Hematopoietic multipotent progenitor cell treated with erythropoietin and hydrocortisone succinate and interleukin-3 and kit ligand, for 15 days (in vitro differentiated cells): ENCODE data around the gene TEX55.
"Not testable (repeated sequence)": the region's sequence is repeated elsewhere in the genome, so short reads cannot be mapped to it uniquely, and the experiment has no call there.

ENCODE experiments used
- DNase-seq: peaks from one replicate; pipeline ENCODE4 v3.0.0-alpha.2; 2015; ENCODE audit warnings: low spot score

The TEX55 gene

GRCh38 chr3:119145500-119146167 is at the start of gene TEX55:
TEX55 (plus strand) TSS chr3:119146165; CDS start chr3:119146190, 25 bp downstream.
- no peak for DNase-seq

DNA sequence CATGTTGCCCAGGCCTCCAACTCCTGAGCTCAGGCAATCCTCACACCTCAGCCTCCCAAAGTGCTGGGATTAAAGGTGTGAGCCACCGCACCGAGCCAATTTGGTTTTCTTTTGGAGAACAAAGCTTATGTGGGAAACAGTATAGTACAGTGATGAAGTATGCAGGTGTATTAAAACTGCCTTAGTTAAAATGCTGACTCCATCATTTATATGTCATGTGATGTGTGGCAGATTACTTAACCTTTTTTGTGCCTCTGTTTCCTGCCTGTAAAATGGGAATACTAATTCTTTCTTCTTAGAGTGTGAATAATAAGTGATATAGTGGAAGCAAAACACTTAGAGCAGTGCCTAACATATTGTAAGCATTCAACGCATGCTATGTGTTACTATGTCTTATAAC is 48.0 kb upstream of the TEX55 start:
- no peak for DNase-seq

DNA sequence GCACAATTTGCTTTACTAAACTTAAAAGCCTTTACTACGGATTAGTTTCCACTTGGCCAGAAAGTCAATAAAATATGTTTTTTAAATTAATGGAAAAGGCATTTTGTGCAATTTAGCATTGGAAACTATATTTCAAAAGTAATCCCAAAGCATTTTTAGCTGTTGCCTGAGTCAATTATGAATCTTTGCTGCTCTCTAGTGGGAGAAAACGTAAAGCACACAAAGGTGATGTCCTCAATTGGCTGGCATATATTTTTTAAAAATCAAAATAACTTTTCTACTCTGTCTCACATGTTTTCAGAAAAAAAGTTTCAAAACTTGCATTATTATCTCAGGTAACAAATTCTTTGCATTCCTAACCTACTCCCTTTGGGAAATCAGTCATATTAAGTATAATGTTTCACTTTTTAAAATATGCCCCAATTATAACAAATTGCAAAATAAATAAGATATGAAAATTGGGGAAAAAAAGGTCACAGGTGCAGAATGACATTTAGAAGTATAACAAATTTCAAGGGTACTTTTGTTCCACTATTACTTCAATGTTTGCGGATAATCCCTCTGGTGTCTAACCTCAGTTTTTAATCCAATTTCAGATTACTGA is 47.2 kb upstream of the TEX55 start:
- DNase-seq: peak; percentile 5

- no peak for DNase-seq
Observed at GRCh38 chr3:119099785-119100184, 46.2 kb upstream of the TEX55 start.

GRCh38 chr3:119104031-119104430 is 41.9 kb upstream of the TEX55 start:
- DNase-seq: no peak

GRCh38 chr3:119118330-119118729 is 27.6 kb upstream of the TEX55 start:
- DNase-seq: not testable (repeated sequence)

DNA sequence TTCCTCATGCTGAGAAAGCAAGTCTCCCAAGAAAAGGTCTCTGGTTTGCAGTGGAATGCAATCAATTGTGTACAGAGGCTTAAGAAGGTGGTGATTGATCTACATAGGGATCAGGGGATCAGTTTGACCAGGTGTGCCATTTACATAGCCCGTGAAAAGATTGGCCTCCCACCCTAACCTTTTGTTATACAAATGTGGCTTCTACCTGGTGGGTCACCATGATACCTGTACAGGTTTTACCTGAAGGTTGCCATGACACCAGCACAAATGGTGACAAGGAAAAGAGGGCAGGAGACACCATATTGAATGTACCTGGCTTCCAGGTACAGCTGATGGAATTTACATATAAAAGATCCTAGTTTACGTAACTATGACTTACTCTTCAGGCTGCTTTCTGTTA is 25.5 kb upstream of the TEX55 start:
- DNase-seq: no peak

DNA sequence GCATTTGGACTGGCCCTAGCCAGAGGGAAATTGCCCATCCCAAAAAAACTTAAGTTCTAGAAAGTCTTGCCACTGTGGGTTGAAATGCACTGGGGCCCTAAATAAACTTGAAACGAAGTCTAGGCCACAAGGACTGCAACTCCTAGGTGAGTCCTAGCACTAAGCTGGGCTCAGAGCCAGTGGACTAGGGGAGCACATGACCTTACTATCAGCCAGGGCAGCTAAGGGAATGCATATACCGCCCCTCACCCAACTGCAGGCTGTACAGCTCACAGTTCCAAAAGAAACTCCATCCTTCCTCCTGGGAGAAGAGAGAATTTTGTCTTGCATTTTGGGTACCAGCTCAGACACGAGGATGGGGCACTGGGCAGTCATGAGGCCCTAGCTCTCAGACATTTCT is 23.6 kb upstream of the TEX55 start:
- DNase-seq: no peak

GRCh38 chr3:119125342-119125741 is 20.6 kb upstream of the TEX55 start:
- DNase-seq: no peak

- no peak for DNase-seq
Observed at GRCh38 chr3:119125742-119126504, 20.0 kb upstream of the TEX55 start.

DNA sequence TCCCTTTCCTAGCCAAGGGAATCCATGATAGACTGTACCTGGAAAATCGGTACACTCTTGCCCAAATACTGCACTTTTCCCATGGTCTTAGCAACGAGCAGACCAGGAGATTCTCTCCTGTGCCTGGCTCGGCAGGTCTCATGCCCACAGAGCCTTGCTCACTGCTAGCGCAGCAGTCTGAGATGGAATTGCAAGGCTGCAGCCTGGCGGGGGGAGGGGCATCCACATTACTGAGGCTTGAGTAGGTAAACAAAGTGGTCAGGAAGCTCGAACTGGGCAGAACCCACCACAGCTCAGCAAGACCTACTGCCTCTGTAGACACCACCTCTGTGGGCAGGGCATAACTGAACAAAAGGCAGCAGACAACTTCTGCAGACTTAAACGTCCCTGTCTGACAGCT is 15.7 kb upstream of the TEX55 start:
- DNase-seq: not testable (repeated sequence)

GRCh38 chr3:119132291-119132690 is 13.7 kb upstream of the TEX55 start:
- not testable (repeated sequence) for DNase-seq

GRCh38 chr3:119139360-119139759 is 6.6 kb upstream of the TEX55 start:
- not testable (repeated sequence) for DNase-seq

DNA sequence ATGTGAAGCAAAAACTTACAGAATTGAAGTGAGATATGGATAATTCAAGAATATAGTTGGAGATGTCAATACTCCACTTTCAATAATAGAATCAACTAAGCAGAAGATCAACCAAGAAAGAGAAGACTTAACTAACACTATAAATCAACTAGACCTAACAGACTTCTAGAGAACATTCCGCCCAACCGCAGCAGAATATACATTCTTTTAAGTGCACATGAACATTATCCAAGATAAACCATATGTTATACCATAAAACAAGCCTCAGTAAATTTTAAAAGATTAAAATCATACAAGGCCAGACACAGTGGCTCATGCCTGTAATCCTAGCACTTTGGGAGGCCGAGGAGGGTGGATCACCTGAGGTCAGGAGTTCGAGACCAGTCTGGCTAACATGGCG is 5.5 kb upstream of the TEX55 start:
- no peak for DNase-seq

DNA sequence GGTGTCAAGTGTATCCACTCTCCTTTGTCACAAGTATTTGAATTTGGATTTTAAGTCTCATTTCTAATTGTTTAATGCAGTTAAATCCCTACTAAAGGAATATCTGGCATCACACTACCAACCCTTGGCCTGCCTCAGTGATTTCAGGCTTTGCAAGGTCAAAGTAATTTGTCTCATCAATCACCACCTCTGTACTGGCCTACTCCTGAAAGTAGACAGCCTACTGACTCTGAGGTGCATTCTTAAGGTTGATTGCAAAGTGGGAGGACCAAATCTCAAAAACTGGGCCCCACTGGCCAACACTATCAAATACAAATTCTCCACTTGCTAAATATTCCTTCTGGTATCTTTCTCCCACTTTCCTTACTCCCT is 851 bp upstream of the TEX55 start:
- no peak for DNase-seq

DNA sequence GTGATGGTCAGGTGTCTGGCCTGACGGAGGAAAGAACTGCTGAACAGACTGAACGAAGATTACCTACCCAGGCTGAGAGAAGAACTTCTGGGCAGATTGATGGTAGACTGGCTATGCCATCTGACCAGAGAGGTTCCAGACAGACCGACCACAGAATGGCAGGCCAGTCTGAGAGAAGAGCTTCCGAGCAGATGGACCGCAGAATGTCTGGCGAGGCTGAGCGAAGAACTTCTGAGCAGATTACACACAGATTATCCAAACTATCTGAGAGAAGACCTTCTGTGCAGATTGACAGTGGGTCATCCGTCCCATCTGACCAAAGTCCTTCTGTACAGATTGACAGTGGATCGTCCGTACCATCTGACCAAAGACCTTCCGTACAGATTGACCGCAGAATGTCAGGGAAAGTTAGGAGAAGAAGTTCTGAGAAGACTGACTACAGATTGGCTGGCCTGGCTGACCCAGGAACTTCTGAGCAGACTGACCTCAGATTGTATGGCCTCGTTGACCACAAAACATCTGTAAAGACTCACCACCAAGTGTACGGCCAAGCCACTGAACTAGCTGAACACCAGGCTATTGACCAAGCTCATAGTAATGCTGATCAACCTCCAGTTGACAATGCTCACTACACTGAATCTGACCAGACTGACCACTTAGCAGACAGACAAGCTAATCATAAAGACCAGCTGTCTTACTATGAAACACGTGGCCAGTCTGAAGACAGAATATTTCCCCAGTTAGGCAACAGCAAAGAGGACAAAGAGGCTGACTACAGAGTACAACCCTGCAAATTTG is 812 bp downstream of the TEX55 start:
- DNase-seq: no peak

DNA sequence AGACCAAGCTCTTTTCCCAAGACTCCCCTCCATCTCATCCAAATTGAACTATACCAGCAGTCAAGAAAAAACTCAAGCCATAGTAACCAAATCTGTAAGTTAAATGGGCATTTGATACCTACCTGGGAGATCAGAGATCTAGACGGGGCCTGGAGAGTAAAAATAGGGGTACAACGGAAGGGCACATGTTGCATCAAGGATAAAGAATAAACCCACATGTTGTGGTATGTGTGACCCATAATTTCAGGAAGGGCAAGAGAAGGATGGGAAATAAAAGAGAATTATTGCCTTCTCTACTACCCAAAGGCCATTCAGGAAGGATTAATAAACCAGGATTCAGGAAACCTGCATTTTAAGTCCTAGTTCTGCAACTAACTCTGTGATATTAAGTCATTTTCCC is 1.5 kb downstream of the TEX55 start:
- no peak for DNase-seq

GRCh38 chr3:119148493-119149180 is 2.7 kb downstream of the TEX55 start:
- DNase-seq: no peak

- no peak for DNase-seq
Observed at GRCh38 chr3:119149484-119149883, 3.5 kb downstream of the TEX55 start.

GRCh38 chr3:119156868-119157267 is 10.9 kb downstream of the TEX55 start:
- no peak for DNase-seq

DNA sequence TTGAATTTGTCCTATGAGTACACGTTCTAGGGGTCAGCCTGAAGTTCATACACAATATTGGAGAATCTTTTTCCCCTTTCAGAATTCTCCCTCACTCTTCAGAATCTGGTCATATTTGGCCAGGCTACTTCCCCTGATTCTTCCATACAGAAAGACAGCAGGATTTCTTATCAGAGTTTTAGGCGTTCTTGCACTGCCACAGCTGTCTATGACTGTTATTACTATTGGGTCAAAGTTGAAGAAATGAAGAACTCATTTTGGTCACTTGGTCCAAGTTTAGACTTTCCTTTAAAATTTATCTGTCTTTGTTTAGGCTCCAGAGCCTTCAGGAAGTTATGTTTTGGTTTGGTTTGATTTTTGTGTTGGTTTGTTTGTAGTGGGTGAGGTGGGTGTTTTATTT is 12.0 kb downstream of the TEX55 start:
- no peak for DNase-seq

DNA sequence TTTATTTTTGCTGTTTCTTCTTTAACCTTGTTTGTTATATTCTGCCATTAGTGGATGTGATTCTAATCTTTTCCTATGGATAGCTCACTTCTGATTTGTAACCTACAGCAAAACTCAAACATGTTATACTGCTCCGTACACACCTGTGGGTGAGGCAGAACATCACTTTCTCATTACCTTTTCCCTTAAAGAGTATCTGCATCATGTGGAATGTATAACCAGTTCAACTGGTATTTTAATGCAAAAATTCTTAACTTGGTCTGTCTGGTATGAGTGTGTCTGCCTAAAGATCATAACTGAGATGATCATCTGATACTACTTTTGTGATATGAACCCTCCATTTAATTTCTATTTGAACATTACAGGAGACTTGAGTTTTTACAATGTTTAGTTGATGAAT is 14.4 kb downstream of the TEX55 start:
- DNase-seq: no peak
